Measurements from ENCODE around the gene CPED1.
"Not testable (repeated sequence)": the region's sequence is repeated elsewhere in the genome, so short reads cannot be mapped to it uniquely, and the experiment has no call there.

Gene CPED1

GRCh38 chr7:121315170-121315569, 326.7 kb downstream of the CPED1 start:
- not testable (repeated sequence) for DNase-seq (ENCODE audit: low read depth in 2 of 2)

DNA sequence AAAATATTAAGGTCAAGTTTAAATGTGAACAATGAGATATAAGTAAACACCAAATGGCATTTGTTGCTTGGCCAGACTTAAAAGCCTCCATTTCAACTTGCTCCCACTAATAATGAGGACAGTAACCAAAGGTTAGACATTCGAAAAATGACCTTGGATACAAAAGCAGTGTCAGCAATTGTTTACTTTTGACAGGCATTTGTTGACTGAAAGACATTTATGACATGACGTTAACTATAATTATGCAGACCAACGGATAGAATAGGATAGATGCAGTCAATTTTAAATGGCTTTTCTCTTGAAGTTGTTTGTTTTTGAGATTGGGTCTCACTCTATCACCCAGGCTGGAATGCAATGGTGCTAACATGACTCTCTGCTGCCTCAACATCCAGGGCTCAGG, 333.9 kb downstream of the CPED1 start:
- no peak for DNase-seq (ENCODE audit: low read depth in 2 of 2)

DNA sequence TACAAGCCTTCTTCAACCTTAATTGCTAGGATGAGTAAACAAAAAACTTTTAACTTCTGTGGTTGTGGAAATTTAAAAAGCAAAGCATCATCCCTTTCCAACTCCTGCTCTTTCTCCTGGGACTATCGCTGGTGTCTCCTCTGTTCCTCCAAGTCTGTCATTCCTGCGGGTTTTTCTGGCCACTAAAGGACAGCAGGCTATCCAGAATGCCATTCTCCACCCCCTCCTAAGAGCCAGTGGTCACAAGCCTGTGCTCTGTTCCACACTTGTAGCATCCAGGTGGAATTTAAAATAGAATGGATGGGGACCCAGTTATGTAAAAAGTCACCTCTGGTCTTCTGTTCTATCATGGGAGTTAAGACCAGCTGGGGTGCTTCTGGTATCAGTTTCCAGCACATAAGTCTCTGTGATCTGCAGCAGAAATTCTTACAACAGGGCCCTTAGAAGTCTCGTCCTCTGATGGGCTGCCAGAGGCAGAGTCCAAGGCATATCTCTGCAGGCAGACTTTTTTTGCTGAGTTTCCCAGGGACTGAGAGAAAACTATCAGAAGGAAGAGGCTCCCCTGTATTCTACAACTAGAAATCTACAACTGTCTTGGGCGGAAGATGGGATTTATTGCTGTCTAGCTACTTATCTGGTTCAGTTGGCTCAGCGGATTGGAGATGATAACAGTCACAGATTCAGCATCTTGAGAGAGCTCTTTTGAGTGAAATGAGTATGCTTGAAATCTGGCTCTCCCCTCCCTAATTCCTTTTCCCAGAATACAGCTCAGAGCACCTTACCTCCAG, 335.2 kb downstream of the CPED1 start:
- DNase-seq (ENCODE audit: low read depth in 2 of 2): no peak

- no peak for DNase-seq (ENCODE audit: low read depth in 2 of 2)
These were observed 339.2 kb downstream of the CPED1 start for GRCh38 chr7:121327671-121328070.

GRCh38 chr7:121328508-121329190, 340.1 kb downstream of the CPED1 start, which contains the start of gene WNT16:
Gene WNT16, plus strand, starts transcription at chr7:121329000. Its CDS starts 293 bp downstream, at chr7:121329293.
- no peak for DNase-seq (ENCODE audit: low read depth in 2 of 2)

DNA sequence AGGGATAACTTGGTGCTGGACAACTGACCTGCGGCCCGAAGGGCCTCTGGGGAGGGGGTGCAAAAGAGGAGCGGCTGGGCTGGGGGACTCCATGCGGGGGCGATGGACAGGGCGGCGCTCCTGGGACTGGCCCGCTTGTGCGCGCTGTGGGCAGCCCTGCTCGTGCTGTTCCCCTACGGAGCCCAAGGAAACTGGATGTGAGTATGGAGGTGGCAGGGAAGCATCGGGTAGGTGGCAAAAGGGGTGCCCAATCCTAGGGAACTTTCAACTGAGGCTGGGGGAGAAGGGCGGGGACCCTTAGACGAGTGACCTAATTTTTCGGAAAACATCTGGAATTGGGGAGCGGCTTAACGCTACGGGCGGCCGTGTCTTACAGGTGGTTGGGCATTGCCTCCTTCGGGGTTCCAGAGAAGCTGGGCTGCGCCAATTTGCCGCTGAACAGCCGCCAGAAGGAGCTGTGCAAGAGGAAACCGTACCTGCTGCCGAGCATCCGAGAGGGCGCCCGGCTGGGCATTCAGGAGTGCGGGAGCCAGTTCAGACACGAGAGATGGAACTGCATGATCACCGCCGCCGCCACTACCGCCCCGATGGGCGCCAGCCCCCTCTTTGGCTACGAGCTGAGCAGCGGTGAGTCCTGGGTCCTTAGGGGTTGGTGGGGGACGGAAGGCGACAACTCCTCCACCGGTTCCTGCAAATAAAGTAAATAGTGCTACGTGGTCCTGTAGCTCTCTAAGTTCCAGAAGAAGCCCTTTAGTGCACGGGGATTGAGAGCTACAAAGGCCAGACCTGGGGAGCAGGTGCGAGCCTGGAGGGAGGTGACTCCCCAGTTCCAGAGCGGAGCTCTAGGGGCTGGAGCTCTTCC, 340.9 kb downstream of the CPED1 start:
- DNase-seq (ENCODE audit: low read depth in 2 of 2): no peak

DNA sequence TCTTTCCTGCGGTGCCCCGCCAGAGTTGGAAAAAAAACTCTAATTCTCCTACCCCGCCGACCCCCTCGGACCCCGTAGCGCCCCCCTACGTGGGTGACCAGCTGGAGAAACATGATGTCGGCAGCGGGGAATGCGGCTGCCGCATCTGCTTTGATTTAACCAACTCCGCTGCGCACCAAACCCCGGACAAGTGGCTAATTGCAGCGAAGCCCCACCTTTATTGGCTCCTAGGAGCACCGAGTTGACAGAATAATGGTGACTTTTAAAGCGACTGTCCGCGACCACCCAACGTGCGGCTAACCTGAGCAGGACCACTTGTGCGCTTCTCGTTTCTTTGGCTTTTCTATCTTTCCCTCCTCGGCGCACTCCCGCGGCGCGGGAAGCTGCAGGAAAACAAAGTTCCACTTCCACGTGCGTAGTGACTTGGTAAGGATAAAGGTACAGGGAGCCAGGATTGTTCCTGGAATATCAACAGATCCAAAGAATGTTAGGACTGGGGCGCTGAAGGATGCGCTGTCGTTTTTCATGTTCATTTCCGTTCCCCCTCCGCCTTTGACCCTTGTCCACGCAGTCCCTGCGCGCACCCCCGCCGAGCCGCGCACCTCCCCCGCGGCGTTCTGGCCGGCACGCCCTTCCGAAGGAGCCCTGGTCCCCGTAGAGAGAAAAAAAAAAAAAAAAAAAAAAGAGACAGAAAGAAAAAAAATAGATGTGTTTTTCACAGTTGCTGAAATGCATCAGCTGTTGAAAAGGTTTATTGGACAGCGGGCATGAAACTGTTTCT, 341.7 kb downstream of the CPED1 start:
- no peak for DNase-seq (ENCODE audit: low read depth in 2 of 2)

DNA sequence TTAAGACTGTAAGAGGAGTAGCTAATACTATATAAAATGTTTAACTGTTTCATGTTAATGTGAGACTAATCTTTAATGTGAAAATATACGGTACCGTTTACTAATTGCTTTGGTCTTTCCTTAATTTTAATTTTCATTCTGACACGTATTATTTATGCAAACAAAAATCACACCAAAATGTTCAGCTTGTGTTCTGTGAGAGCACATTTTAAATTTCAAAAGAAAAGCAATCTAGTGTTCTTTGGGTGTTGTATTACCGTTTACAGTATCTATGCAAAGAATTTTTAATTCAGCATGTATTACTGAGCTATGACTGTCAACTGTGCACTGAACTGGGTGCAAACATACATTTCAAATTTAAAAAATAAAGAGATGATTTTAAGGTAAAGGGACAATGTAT, 342.5 kb downstream of the CPED1 start:
- DNase-seq (ENCODE audit: low read depth in 2 of 2): no peak

GRCh38 chr7:121331574-121331973, 343.1 kb downstream of the CPED1 start:
- no peak for DNase-seq (ENCODE audit: low read depth in 2 of 2)

DNA sequence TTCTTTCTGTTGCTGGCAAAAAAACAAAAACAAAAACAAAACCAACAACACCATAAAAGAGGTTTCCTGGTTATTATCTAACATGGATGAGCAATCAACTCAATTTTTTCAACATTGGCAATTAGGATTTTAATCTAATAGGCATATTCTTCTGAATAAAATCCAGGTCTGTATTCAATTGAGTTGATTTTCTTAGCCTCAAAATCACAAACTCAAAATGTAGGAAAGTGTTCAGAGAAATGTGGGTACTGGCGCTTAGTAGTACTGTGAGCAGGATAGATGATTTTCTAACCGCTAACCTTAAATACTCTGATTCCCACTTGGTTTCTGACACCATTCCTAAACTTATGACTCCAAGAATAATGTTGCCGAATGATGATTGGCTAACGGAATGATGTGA, 345.9 kb downstream of the CPED1 start:
- DNase-seq (ENCODE audit: low read depth in 2 of 2): no peak

DNA sequence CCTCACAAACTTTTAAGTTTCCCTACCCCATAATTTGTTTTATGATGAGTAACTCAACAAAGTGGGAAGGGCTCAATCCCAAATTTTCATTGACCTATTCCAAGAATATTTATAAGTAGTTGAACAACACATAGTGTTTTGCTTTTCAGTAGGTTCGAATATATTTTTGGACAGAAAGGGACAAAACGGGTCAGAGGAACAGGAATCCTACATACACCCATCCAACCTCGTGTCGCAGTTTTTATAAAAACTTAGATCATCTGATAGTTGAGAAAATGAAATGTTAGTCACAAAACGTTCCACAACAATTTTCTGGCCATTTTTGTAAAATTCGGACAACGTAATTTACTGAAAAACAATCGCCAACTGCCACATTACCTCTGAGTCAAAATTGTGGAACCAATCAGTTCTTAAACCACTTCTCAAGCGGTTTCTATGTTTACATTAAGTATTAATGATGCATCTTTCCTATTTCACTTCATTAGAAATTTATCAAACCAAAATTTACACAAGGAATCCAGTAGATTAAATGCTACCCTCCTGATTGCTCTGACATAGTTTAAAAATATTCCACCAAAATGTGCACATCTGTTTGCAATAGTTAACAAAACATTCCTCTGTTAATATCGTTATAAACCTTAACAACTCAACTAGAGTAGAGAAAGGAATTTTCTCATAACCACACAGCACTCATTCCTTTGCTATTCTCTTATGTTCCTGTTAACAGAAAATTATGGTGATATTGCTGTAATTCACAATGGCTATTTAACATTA, 346.6 kb downstream of the CPED1 start:
- no peak for DNase-seq (ENCODE audit: low read depth in 2 of 2)

- no peak for DNase-seq (ENCODE audit: low read depth in 2 of 2)
These were observed 348.1 kb downstream of the CPED1 start for GRCh38 chr7:121336579-121336978.

DNA sequence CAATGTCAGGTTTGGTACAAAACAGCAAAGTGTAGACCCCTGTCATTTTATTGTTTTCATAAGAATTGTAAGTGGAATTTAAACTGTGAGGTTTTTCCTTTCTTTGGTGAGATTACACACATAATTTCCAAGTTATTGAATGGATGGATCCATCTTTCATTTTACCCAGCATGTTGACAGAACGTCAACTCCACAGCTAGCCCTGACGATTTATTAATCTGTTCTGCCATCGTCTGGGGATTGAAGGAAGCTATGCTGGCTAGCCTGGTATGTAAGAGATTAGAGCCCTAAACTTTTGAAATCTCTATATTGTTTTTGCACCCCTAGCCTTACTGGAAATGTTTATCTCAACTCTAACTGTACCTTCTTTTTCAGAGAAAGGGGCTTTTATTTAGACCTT, 348.9 kb downstream of the CPED1 start:
- DNase-seq (ENCODE audit: low read depth in 2 of 2): no peak

- DNase-seq (ENCODE audit: low read depth in 2 of 2): no peak
These were observed 350.6 kb downstream of the CPED1 start for GRCh38 chr7:121339082-121339481.

- DNase-seq (ENCODE audit: low read depth in 2 of 2): no peak
These were observed 353.4 kb downstream of the CPED1 start for GRCh38 chr7:121341933-121342332.

GRCh38 chr7:121342631-121343030, 354.1 kb downstream of the CPED1 start:
- no peak for DNase-seq (ENCODE audit: low read depth in 2 of 2)

- no peak for DNase-seq (ENCODE audit: low read depth in 2 of 2)
These were observed 354.8 kb downstream of the CPED1 start for GRCh38 chr7:121343302-121343701.

DNA sequence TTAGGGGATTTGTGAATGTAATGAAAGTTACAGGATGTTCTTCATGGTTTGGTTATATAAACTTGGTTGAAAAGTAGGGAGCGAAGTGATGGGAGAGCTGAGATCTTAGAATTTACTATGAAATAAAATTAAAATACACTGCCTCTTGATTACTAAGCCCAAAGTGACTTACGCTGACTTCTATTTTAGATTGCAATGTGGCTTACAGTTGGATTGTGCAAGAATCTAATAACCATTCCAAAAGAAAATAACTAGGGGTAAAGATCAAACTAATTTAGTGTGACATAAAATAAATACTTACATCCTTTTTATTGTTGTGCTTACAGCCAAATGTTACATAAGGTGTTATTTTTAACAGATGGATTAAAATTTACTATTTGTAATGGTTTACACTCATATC, 355.6 kb downstream of the CPED1 start:
- DNase-seq (ENCODE audit: low read depth in 2 of 2): no peak

GRCh38 chr7:121344497-121344896, 356.0 kb downstream of the CPED1 start:
- no peak for DNase-seq (ENCODE audit: low read depth in 2 of 2)
